ENCODE measurements around the gene BCL2L12.

Gene BCL2L12

DNA sequence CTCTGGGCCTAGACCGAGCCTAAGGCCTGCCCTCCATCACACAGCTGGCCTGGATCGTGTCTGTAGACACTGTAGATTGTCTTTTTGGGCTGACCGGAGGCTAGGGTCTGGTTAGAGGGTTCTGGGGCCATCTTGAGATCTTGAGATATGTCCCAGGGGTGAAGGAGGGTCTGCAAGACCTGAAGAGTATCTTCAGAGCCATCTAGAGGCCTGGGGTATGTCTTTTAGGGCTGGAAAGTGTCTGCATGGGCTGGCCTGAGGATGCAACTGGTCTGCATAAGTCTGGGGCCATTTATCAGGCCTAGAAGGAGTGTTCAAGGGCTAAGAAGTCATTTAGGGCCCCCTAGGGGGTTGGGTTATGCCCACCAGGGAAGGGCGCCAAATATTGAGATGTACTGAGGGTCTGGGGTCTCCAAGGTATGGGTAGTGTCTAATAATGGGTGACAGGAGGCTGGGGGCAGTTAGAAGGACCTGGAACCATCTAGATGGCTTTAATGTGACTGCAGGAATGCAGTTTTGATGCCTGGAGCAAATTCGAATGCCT lies 23.2 kb upstream of the BCL2L12 start:
- DNase-seq (ENCODE audit: low spot score): no peak
- FAIRE-seq: no peak

DNA sequence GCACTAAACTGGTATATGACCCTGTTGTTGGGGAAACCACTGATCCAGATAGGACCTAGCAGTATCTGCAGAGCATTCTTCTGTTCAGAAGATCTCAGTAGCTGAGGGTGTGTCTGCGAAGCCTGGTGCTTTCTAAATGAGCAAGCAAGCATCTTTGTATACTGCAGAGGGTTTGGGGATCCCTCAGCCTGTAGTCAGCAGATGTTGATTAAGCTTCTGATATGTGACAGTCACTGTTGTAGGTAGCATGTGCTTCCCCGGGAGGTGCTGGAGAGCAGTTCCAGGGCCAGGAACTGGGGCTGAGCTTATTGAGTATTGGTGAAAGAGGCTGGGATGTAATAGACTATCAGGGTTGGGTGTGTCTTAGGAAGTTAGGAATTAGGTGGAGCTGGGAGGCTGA lies 22.3 kb upstream of the BCL2L12 start:
- DNase-seq (ENCODE audit: low spot score): no peak

DNA sequence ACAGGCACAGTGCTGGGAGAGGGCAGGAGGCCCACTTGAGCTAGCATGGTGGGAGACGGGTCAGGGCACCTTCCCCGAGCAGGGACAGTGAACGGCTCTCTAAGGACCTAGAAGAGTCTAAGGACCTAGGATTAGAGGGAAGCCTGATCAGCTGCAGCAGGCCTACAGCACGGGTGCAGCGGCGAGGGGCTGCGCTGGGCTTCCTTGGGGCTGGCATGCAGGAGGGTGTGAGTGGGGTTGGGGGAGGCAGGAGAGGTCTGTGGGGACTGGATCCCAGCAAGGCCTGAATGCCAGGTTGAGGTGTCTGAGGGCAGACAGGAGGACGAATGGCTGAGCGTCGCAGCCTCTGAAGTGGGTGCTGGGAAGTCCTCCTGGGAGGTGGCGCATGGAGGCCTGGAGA lies 20.1 kb upstream of the BCL2L12 start:
- FAIRE-seq: no peak
- no peak for DNase-seq (ENCODE audit: low spot score)

More for the DNA sequence above, 22.3 kb upstream of the BCL2L12 start:
- FAIRE-seq: no peak

DNA sequence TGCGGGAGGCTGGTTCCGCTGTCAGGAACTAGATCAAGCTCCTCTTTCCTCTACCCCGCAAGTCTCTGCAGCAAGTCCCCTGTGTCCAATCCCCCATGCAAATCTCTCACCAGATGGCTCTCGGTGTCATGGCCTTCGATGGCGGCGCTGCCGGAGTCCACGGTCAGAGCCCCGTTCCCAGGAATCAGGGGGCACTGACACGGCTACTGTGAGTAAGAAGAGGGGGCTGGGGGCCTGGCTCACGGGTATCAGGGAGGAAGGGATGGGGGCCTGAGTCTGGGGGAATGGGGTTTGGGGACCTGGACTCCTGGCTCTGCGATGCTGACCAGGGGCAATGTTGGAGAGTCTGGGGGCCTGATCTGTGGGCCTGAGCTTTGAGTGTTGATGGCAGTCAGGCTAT lies 19.7 kb upstream of the BCL2L12 start:
- FAIRE-seq: no peak
- no peak for DNase-seq (ENCODE audit: low spot score)

DNA sequence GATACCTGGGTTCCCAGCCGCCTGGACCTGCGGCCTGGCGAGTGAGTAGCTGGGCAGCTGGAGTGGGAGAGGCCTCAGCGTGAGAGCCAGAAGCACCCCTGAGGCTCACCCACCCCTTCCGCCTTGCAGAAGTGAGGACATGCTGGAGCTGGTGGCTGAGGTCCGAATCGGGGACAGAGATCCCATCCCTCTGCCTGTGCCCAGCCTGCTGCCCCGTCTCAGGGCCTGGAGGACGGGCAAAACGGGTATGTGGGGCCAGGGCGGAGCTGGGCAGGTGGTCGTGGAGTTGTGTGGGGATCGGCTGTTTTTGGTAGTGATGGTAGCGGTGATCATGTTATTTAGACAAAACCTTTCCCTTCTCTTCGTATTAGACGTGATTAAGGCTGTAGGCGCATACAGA lies 19.1 kb upstream of the BCL2L12 start:
- FAIRE-seq (no peak), DNase-seq (ENCODE audit: low spot score) (no peak)

DNA sequence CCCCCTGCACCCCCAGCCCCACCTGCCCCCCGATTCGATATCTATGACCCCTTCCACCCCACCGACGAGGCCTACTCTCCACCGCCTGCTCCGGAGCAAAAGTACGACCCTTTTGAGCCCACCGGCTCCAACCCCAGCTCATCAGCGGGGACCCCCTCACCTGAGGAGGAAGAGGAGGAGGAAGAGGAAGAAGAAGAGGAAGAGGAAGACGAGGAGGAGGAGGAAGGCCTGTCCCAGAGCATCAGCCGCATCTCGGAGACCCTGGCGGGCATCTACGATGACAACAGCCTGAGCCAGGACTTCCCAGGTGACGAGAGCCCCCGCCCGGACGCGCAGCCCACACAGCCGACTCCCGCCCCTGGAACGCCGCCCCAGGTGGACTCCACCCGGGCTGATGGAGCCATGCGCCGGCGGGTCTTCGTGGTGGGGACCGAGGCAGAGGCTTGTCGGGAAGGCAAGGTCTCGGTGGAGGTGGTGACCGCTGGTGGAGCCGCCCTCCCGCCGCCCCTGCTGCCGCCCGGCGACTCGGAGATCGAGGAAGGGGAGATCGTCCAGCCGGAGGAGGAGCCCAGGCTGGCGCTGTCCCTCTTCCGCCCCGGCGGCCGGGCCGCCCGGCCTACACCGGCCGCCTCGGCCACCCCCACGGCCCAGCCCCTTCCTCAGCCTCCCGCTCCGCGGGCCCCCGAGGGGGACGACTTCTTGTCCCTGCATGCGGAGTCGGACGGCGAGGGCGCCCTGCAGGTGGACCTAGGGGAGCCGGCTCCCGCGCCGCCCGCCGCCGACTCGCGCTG lies 14.5 kb upstream of the BCL2L12 start:
- FAIRE-seq: no peak
- no peak for DNase-seq (ENCODE audit: low spot score)

DNA sequence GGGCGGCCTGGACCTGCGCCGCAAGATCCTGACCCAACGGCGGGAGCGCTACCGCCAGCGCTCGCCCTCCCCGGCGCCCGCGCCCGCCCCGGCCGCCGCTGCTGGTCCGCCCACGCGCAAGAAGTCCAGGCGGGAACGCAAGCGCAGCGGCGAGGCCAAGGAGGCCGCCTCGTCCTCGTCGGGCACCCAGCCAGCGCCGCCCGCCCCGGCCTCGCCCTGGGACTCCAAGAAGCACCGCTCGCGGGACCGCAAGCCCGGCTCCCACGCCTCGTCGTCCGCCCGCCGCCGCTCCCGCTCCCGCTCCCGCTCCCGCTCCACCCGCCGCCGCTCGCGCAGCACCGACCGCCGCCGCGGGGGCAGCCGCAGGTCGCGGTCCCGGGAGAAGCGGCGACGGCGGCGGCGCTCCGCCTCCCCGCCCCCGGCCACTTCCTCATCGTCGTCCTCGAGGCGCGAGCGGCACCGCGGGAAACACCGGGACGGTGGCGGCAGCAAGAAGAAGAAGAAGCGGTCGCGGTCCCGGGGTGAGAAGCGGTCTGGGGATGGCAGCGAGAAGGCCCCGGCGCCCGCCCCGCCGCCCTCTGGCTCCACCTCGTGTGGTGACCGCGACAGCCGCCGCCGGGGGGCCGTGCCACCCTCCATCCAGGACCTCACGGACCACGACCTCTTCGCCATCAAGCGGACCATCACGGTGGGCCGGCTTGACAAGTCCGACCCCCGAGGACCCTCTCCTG lies 13.7 kb upstream of the BCL2L12 start:
- FAIRE-seq (no peak), DNase-seq (ENCODE audit: low spot score) (no peak)

DNA sequence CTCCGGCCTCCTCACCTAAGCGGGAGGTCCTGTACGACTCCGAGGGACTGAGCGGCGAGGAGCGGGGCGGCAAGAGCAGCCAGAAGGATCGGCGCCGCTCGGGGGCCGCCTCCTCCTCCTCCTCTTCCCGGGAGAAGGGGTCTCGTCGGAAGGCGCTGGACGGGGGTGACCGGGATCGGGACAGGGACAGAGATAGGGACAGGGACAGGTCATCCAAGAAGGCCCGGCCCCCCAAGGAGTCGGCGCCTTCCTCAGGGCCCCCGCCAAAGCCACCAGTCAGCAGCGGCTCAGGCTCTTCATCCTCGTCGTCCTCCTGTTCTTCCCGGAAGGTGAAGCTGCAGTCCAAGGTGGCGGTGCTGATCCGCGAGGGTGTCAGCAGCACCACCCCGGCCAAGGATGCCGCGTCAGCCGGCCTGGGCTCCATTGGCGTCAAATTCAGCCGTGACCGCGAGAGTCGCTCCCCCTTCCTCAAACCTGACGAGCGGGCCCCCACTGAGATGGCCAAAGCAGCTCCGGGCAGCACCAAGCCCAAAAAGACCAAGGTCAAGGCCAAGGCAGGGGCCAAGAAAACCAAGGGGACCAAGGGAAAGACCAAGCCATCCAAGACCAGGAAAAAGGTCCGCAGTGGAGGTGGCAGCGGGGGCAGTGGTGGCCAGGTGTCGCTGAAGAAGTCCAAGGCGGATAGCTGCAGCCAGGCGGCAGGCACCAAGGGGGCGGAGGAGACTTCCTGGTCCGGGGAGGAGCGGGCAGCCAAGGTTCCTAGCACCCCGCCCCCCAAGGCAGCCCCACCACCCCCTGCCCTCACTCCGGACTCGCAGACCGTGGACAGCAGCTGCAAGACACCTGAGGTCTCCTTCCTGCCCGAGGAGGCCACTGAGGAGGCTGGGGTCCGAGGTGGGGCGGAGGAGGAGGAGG lies 12.9 kb upstream of the BCL2L12 start:
- FAIRE-seq: no peak
- DNase-seq (ENCODE audit: low spot score): no peak

DNA sequence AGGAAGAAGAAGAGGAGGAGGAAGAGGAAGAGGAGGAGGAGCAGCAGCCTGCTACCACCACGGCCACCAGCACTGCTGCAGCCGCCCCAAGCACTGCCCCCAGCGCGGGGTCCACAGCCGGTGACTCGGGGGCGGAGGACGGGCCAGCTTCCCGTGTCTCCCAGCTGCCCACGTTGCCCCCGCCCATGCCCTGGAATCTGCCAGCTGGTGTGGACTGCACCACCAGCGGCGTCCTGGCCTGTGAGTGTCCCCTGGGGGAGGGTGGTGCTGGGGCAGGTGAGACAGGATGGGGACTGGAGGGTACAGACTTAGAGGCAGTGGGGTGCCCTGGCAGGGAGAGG lies 12.3 kb upstream of the BCL2L12 start:
- DNase-seq (ENCODE audit: low spot score) (no peak), FAIRE-seq (no peak)

DNA sequence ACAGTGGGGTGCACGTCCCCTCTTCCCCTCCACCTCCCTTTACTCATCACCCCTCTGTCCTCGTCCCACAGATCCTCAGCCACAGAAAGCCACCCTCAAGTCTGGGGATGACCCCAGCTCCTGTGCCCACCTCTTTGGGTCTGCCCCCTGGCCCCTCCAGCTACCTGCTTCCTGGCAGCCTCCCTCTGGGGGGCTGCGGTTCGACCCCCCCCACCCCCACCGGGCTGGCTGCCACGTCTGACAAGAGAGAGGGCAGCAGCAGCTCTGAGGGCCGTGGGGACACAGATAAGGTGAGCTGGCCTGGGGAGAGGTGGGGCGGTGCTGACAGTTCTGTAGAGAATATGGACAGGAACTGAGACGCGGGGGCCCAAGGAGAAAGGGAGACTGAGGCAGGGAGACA lies 11.2 kb upstream of the BCL2L12 start:
- DNase-seq (ENCODE audit: low spot score) (no peak), FAIRE-seq (no peak)

DNA sequence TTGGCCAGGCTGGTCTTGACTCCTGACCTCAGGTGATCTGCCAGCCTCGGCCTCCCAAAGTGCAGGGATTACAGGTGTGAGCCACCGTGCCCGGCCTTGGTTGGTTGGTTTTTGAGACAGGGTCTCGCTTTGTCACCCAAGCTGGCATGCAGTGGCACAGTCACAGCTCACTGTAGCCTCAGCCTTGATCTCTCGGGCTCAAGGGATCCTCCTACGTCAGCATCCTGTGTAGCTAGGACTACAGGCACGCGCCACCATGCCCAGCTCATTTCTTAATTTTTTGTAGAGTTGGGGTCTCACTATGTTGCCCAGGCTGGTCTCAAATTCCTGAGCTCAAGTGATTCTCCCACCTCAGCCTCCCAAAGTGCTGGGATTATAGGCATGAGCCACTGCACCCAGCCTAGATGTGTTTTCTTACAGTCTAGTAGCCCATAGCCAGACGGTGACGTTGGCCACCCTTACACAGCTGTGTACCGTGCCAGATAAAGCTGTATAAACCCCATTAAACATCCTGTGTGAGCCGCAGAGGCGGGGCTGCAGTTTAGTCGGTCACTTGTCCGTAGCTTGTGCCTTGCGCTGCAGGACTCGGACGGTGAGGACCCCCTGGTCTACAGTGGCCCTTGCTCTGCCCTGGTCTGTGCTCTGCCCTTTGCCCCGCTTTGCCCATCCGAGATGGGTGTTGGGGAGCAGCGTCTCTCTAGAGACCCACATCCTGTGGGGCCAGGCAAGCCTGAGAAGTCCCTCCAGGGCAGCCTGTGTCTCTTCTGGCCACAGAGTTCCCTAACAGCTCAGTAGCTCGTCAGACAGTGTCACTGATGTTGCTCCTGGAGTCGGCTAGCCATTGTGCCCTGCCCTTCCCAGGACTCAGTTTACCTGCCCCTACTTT lies 9.9 kb upstream of the BCL2L12 start:
- FAIRE-seq (no peak), DNase-seq (ENCODE audit: low spot score) (no peak)

DNA sequence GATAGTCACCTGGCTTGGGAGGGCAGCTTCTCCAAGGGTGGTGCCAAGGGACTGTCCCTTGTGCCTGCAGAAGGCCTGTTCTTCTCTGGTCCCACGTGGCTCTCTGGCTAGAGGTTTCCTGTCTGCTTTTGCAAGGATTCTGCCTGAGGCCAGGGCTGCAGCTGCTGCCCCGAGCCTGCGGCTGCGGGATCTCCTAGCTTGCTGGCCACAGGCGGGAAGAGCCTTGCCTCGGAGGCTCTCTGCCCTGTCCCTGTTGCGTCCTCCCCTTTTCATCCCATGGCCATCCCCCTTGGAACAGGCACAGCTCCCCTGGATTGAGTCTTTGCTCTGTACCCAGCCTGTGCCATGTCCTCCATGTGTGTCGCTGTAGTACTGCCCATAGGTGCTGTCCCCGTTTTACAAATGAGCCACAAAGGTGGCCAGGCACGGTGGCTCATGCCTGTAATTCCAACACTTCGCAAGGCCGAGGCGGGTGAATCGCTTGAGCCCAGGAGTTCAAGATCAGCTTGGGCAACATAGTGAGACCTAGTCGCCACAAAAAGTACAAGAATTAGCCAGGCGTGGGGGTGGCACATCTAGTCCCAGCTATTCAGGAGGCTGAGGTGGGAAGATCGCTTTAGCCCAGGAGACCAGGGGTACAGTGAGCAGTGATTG lies 9.2 kb upstream of the BCL2L12 start:
- FAIRE-seq (no peak), DNase-seq (ENCODE audit: low spot score) (no peak)

DNA sequence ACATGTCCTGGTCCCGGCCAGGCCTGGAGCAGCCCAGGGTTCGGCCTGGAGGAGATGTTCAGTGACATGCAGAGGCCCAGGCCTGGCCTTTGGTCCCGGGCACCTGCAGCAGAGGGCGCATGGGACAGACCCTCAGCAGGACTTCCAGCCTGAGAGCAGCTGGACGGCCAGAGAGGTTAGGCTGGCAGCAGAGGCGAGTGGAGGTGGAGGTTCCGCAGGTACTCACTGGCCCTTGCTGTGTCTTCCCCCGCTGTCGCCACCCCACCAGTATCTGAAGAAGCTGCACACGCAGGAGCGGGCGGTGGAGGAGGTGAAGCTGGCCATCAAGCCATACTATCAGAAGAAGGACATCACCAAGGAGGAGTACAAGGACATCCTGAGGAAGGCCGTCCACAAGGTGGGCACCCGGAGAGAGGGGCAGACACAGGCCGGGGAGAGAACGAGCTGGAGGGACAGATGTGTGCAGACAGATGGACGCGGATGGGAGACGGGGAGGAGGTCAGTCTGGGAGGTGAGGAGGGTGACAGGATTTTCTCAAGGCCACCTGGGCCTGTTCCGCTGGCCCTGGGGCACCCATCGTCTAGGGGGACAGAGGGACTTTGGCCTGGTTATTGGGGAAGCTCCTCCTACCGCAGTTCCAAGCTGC lies 8.1 kb upstream of the BCL2L12 start:
- no peak for FAIRE-seq
- no peak for DNase-seq (ENCODE audit: low spot score)

DNA sequence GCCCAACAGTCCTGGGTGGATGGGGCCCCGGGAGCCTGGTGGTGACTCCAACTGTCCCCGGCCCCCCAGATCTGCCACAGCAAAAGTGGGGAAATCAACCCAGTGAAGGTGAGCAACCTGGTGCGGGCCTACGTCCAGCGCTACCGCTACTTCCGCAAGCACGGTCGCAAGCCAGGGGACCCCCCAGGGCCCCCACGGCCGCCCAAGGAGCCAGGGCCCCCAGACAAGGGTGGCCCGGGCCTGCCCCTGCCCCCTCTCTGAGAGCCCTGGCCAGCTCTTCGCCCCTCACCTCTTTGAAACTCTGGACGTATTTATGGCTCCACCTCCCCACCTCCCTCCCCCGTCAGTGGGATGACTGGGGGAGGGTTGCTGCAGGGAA lies 7.6 kb upstream of the BCL2L12 start:
- no peak for DNase-seq (ENCODE audit: low spot score)
- no peak for FAIRE-seq

DNA sequence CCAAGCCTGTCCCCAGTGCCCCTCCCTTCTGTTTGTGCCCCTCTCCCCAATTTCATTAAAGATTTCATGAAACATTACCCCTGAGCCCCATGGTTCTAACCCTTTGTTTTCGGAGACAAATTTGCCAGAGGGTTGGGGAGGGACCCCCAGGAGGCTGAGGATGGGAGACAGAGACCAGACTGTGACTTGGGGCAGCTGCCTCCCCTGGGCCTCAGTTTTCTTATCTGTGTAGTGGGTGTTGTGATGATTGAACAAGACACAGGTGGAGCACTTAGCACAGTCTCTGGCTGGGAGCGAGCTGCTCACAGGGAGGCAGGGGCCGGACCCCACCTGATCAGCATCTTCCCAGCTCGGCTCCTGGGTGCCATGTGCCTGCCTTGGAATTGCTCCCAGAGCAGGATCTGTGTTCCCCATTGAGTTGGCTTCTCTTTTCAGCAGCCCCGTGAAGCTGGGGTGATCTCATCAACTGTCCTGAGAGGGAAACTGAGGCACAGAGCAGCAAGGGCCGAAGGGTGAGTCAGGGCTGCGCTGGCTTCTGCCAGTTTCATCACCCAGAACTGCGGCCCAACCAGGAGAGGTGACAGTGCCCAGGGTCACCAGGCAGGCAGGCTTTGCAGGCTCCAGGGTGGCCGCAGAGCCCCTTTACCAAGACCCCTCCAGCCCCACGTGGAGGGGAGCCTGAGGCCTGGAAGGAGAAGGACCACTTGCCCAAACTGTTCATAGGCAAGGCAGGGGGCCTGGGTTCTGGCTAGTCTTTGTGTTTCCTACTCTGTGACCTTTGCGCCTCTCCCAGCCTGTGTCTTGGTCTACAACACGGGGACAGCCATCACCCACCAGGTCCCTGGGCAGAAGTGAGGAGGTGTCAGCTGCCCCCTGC lies 6.9 kb upstream of the BCL2L12 start:
- no peak for FAIRE-seq
- DNase-seq (ENCODE audit: low spot score): no peak

DNA sequence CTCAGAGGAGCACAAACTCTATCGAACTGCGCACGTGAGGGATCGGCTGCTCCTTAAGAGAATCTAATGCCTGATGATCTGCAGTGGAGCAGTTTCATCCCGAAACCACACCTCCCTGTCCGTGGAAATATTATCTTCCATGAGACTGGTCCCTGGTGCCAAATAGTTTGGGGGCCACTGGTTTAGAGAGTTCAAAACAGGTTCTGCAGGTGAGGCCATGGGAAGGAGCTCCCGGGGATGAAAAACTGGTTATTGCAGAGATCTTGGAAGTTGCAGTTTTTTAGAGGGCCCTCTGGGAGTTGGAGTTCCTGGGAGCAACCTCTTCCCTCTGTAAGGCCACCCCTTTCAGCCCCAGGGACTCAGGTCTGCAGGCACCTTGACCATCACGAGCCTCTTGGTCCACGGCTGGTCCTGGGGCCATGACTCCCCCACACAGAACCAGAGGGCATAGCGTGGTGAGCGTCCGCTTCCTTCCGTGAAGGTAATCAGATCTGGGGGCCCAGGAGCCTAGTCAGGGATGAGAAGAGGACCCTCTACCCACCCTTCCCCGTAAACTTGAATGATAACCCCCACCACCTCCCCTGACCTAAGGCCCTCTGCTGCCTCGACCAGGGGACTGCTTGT lies 5.3 kb upstream of the BCL2L12 start:
- no peak for DNase-seq (ENCODE audit: low spot score)
- no peak for FAIRE-seq

DNA sequence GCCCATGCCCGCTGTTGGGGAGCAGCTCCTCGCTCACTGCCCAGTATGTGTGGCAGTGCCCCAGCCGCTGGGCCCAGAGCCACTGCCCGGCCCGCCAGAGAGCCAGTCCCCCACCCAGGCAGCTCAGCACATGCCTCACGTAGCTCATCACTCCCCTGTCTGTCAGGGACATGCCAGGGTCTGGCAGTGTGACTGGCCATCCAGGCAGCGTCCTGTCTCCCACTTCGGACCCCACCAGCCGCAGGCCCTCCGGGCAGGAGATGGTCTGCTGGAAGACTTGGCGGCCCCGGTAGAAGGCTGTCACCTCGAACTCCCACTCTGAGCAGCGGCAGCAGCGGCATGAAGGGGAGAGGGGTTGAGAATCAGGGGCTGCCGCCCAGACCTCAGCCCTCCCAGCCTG lies 3.7 kb upstream of the BCL2L12 start:
- no peak for FAIRE-seq
- no peak for DNase-seq (ENCODE audit: low spot score)

DNA sequence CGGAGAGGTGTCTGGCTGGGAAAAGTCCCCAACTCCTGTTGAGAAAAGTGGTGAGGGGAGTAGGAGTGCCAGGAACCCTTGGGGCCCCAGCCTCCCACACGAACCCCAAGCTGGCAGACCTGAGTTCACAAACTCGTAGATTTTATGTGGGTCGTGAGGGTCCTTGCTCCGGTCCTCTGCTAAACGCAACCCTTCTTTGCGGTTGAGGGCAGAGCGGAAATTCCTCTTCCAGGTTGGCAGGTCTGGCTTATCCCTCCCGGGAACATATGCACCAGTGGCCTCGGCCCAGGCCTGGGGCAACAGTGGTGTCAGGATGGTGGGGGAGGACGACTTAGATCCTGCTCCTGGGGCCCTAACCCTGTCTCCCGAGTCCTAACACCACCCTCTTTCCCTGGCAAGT lies 2.5 kb upstream of the BCL2L12 start:
- FAIRE-seq: no peak
- DNase-seq (ENCODE audit: low spot score): no peak

Data from urothelium cell line (cell line).